Spinal cord (tissue), 10 donors: Measurements from ENCODE around the gene SIMC1. TPM values are rescaled to one million over a fixed set of nuclear protein-coding genes. Genes with fewer than 3 reads are reported as not detected.
"Not testable (repeated sequence)": the region's sequence is repeated elsewhere in the genome, so short reads cannot be mapped to it uniquely, and the experiment has no call there.

Source experiments
- DNase-seq, 6 donors: peaks; one replicate each; pipeline versions ENCODE4 v3.0.0 to v3.0.0-alpha.2; 2013 to 2015; ENCODE audit warnings: low spot score in 6 of 6, low read depth in 4 of 6
- H3K27ac ChIP-seq: one replicate; pipeline ENCODE4 v1.5.1; 2013; ENCODE audit warnings: low read depth, low read length, control low read depth
- H3K27me3 ChIP-seq: one replicate; pipeline ENCODE4 v1.6.1; 2013; ENCODE audit warnings: low read length; ENCODE audit not compliant: control insufficient read depth, insufficient read depth
- H3K36me3 ChIP-seq: one replicate; pipeline ENCODE4 v1.6.1; 2013; ENCODE audit warnings: low read length; ENCODE audit not compliant: control insufficient read depth, insufficient read depth
- H3K4me1 ChIP-seq: one replicate; pipeline ENCODE4 v1.6.1; 2013; ENCODE audit warnings: low read length; ENCODE audit not compliant: control insufficient read depth, insufficient read depth
- H3K4me3 ChIP-seq: one replicate; pipeline ENCODE4 v1.5.1; 2013; ENCODE audit warnings: low read depth, low read length, control low read depth
- H3K9me3 ChIP-seq: one replicate; pipeline ENCODE4 v1.6.1; 2013; ENCODE audit warnings: low read length; ENCODE audit not compliant: control insufficient read depth, insufficient read depth
- WGBS: methylation state at CpG from one replicate; pipeline ENCODE4 v1.1.5; 2013; ENCODE audit warnings: missing lambda C conversion rate; ENCODE audit not compliant: insufficient coverage; 5-methylcytosine and 5-hydroxymethylcytosine counted together
- polyA plus RNA-seq, 2 donors: library from polyadenylated mRNA; unstranded; fragments of 120-200 nt; gene quantifications; one replicate each; pipeline ENCODE4 v1.2.1, GENCODE V29; 2013; ENCODE audit not compliant: insufficient read length in 2 of 2
- total RNA-seq, 2 donors: library from RNA; depleted of rRNA in 1 of 2; stranded (reverse); fragments of 120-200 nt in 1 of 2; fragments of >200 nt in 1 of 2; gene quantifications; one replicate each; pipeline versions ENCODE4 v1.2.3 to v1.2.4, GENCODE V29; 2013 to 2014
- donor health status: healthy.

Gene SIMC1
- total and polyA plus RNA-seq, 4 donors = 12.7 to 29.2 (median 22.7) TPM

GRCh38 chr5:176266448-176266847 is 28.2 kb downstream of the SIMC1 start:
- DNase-seq, H3K27me3 ChIP-seq, H3K36me3 ChIP-seq, H3K4me1 ChIP-seq, H3K27ac ChIP-seq, H3K9me3 ChIP-seq, H3K4me3 ChIP-seq: not testable (repeated sequence)
- no CpG with 5 or more reads among the region's 1 CpG for WGBS

GRCh38 chr5:176289018-176289417 is 50.8 kb downstream of the SIMC1 start:
- H3K4me1 ChIP-seq, H3K4me3 ChIP-seq, H3K36me3 ChIP-seq, H3K9me3 ChIP-seq, DNase-seq, H3K27me3 ChIP-seq, H3K27ac ChIP-seq: not testable (repeated sequence)

DNA sequence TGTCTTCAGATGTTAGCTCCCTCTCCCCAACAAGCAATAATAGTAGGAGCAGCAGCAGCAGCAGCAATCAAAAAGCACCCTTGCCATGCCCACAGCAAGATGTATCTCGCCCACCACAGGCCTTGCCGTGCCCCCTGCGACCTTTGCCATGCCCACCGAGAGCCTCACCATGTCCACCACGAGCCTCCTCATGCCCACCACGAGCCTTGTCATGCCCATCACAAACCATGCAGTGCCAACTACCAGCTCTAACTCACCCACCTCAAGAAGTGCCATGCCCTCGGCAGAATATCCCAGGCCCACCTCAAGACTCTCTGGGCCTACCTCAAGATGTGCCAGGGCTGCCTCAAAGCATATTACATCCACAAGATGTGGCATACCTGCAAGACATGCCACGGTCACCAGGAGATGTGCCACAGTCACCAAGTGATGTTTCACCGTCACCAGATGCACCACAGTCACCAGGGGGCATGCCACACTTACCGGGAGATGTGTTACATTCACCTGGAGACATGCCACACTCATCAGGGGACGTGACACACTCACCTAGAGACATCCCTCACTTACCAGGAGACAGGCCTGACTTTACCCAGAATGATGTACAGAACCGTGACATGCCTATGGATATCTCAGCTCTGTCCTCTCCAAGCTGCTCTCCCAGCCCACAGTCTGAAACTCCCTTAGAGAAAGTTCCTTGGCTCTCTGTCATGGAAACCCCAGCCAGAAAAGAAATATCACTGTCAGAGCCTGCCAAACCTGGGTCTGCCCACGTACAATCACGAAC is 52.0 kb downstream of the SIMC1 start:
- H3K9me3 ChIP-seq, H3K4me1 ChIP-seq, DNase-seq, H3K4me3 ChIP-seq, H3K27me3 ChIP-seq, H3K36me3 ChIP-seq, H3K27ac ChIP-seq: not testable (repeated sequence)
- 95% methylated on average over 10 of the region's 14 CpGs for WGBS

DNA sequence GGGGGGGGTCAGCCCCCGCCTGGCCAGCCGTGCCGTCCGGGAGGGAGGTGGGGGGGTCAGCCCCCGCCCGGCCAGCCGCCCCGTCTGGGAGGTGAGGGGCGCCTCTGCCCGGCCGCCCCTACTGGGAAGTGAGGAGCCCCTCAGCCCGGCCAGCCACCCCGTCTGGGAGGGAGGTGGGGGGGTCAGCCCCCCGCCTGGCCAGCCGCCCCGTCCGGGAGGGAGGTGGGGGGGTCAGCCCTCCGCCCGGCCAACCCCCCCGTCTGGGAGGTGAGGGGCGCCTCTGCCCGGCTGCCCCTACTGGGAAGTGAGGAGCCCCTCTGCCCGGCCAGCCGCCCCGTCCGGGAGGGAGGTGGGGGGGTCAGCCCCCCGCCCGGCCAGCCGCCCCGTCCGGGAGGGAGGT is 67.1 kb downstream of the SIMC1 start:
- not testable (repeated sequence) for H3K27ac ChIP-seq, H3K9me3 ChIP-seq, H3K27me3 ChIP-seq, H3K4me1 ChIP-seq, H3K4me3 ChIP-seq, DNase-seq
- WGBS = no CpG with 5 or more reads among the region's 31 CpGs
- H3K36me3 ChIP-seq = peaks cover 12% of the 10 kb centered on the region

- no peaks in the 10 kb centered on the region for H3K9me3 ChIP-seq
- peaks cover 14% of the 10 kb centered on the region for H3K36me3 ChIP-seq
- H3K27ac ChIP-seq = no peak overlapping the region
- WGBS = 67% methylated on average over 4 of the region's 7 CpGs
- no peaks in the 10 kb centered on the region for H3K4me1 ChIP-seq
- DNase-seq = no peak
- no peaks in the 10 kb centered on the region for H3K27me3 ChIP-seq
- no peak overlapping the region for H3K4me3 ChIP-seq
These were observed 79.5 kb downstream of the SIMC1 start for GRCh38 chr5:176317534-176318374.

GRCh38 chr5:176319827-176320554 is 81.8 kb downstream of the SIMC1 start:
- no peaks in the 10 kb centered on the region for H3K4me1 ChIP-seq
- peaks cover 16% of the 10 kb centered on the region for H3K36me3 ChIP-seq
- 95% methylated on average over 7 of the region's 9 CpGs for WGBS
- H3K9me3 ChIP-seq = no peaks in the 10 kb centered on the region
- H3K4me3 ChIP-seq = no peak overlapping the region
- H3K27me3 ChIP-seq = no peaks in the 10 kb centered on the region
- no peak overlapping the region for H3K27ac ChIP-seq
- DNase-seq = no peak

- Histone ChIP-seq H3K27ac (no peak overlapping the region), H3K36me3 (peaks cover 16% of the 10 kb centered on the region), H3K4me1 (no peaks in the 10 kb centered on the region), H3K27me3 (no peaks in the 10 kb centered on the region), H3K9me3 (no peaks in the 10 kb centered on the region), H3K4me3 (no peak overlapping the region)
- WGBS = no CpG with 5 or more reads among the region's 3 CpGs
- no peak for DNase-seq
These were observed 82.4 kb downstream of the SIMC1 start for GRCh38 chr5:176320577-176320976.

DNA sequence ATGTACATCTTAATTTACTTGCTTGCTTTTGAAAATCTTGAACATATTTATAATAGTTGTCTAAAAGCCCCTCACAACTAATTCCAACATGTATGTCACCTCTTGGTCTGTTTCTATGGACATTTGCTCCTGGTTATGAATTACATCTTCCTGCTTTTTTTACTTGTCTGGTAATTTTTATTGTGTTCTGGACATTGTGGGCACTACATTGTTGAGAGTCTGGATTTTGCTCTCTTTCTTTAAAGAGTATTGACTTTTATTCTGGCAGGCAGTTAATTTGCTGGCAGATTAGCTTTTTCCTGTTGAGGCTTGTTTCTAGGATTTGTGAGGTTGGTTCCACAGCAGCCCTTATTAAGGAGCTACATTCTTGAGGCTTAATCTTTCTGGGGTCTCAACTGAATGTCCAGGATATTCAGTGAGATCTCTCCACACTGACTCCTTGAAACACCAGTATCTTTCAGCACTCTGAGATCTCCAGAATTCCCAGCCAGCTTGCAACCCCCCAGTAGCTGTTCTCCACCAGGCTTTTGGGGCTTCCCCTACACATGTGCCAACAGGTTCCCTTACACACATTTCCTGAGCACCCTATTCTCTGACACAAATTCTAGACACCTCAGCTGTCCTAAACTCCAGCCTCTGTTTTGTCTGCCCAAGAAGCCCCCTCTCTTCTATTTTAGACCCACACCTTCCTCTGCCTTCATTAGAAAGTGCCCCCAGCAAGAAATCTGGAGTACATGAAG is 96.0 kb downstream of the SIMC1 start:
- Histone ChIP-seq H3K9me3 (no peaks in the 10 kb centered on the region), H3K27ac (no peak overlapping the region), H3K4me3 (no peak overlapping the region), H3K36me3 (peaks cover 4% of the 10 kb centered on the region), H3K4me1 (no peaks in the 10 kb centered on the region), H3K27me3 (no peaks in the 10 kb centered on the region)
- DNase-seq = no peak

GRCh38 chr5:176337913-176338312 is 99.7 kb downstream of the SIMC1 start:
- WGBS = 83% methylated on average over 1 of the region's 1 CpG
- H3K27me3 ChIP-seq = no peaks in the 10 kb centered on the region
- no peaks in the 10 kb centered on the region for H3K4me1 ChIP-seq
- no peak overlapping the region for H3K4me3 ChIP-seq
- H3K36me3 ChIP-seq = peaks cover 8% of the 10 kb centered on the region
- no peak for DNase-seq
- no peak overlapping the region for H3K27ac ChIP-seq
- no peaks in the 10 kb centered on the region for H3K9me3 ChIP-seq
